Common myeloid progenitor, CD34-positive (primary cell): ENCODE data around the gene LRRC72.
"Not testable (repeated sequence)": the region's sequence is repeated elsewhere in the genome, so short reads cannot be mapped to it uniquely, and the experiment has no call there.

Experiments
- CTCF ChIA-PET: fragments of 350-600 bp; sonication (Branson Sonifier 250); formaldehyde crosslinking; loops from one replicate; lab custom pipeline; 2021; ENCODE audit warnings: antibody characterized with exemption; lab: Charles Lee
- POLR2A ChIA-PET: fragments of 350-600 bp; sonication (Branson Sonifier 250); formaldehyde crosslinking; loops from one replicate; lab custom pipeline; 2021; ENCODE audit warnings: antibody characterized with exemption; lab: Charles Lee
- DNase-seq, 3 donors: peaks; one replicate each; pipeline versions ENCODE4 v3.0.0 to v3.0.0-alpha.2; 2013
- H3K27ac ChIP-seq, 2 experiments: 1 replicate in 1 of 2; 2 replicates in 1 of 2; pipeline ENCODE4 v1.7.0; 2013; ENCODE audit warnings: inconsistent platforms in 2 of 2, low read length in 2 of 2, mild to moderate bottlenecking in 2 of 2, low read depth in 1 of 2, moderate library complexity in 1 of 2; ENCODE audit not compliant: severe bottlenecking in 2 of 2, insufficient read depth in 1 of 2, poor library complexity in 1 of 2
- H3K27me3 ChIP-seq, 5 experiments: replicated peaks in 2 of 5; 1 replicate in 3 of 5; 2 replicates in 2 of 5; pipeline versions ENCODE4 v1.6.1 to v1.7.0; 2013; ENCODE audit warnings: low read length in 4 of 5, mild to moderate bottlenecking in 2 of 5, moderate library complexity in 2 of 5, inconsistent platforms in 1 of 5; ENCODE audit not compliant: insufficient read depth in 5 of 5, control insufficient read depth in 4 of 5
- H3K36me3 ChIP-seq, 4 experiments: 1 replicate in 2 of 4; 2 replicates in 2 of 4; pipeline versions ENCODE4 v1.6.1 to v1.7.0; 2013; ENCODE audit warnings: low read length in 3 of 4, control low read depth in 1 of 4, mild to moderate bottlenecking in 1 of 4; ENCODE audit not compliant: control insufficient read depth in 4 of 4, insufficient read depth in 4 of 4
- H3K4me1 ChIP-seq, 4 experiments: 1 replicate in 3 of 4; 2 replicates in 1 of 4; pipeline versions ENCODE4 v1.6.1 to v1.7.1; 2013; ENCODE audit warnings: low read length in 3 of 4, mild to moderate bottlenecking in 3 of 4, control low read depth in 1 of 4, inconsistent platforms in 1 of 4, moderate library complexity in 1 of 4; ENCODE audit not compliant: control insufficient read depth in 4 of 4, insufficient read depth in 4 of 4; ENCODE audit errors: control extremely low read depth in 1 of 4
- H3K4me3 ChIP-seq, 7 experiments: 1 replicate in 4 of 7; 2 replicates in 3 of 7; pipeline versions ENCODE4 v1.5.1 to v1.7.0; 2013; ENCODE audit warnings: mild to moderate bottlenecking in 7 of 7, low read length in 6 of 7, moderate library complexity in 6 of 7, inconsistent platforms in 2 of 7, low read depth in 2 of 7, control low read depth in 1 of 7; ENCODE audit not compliant: insufficient read depth in 4 of 7, control insufficient read depth in 1 of 7; ENCODE audit errors: extremely low read depth in 1 of 7
- H3K9me3 ChIP-seq, 5 experiments: 1 replicate in 4 of 5; 2 replicates in 1 of 5; pipeline versions ENCODE4 v1.6.1 to v1.7.1; 2013; ENCODE audit warnings: low read length in 4 of 5, mild to moderate bottlenecking in 2 of 5, inconsistent platforms in 1 of 5, low read depth in 1 of 5, moderate library complexity in 1 of 5; ENCODE audit not compliant: control insufficient read depth in 4 of 5, insufficient read depth in 2 of 5; ENCODE audit errors: control extremely low read depth in 1 of 5
- WGBS: methylation state at CpG from one replicate; pipeline ENCODE4 v1.1.5; 2013; ENCODE audit not compliant: insufficient coverage; 5-methylcytosine and 5-hydroxymethylcytosine counted together

LRRC72 gene

DNA sequence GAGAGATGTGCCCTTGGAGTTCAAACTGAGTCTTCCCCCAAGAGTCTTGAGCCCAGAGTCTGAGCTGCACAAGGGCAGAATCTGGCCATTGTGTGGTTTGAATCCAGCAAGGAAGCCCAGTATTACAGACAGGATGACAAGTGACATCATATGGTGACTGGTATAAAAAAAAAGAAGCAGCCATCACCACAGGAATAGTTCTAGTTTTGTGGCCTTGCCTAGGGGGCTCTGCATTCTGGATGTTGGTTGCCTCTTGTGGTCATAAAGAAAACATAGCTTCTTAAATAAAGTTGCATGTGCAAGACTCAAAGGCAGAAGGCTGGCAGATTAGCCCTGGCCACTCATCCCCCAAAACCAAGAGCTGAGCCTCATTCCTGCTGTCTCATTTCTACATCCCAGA lies 16.8 kb upstream of the LRRC72 start:
- Histone ChIP-seq H3K27me3 (no peaks in the 10 kb centered on the region), H3K4me1 (no peaks in the 10 kb centered on the region), H3K4me3 (no peak overlapping the region), H3K36me3 (no peaks in the 10 kb centered on the region), H3K27ac (no peak overlapping the region), H3K9me3 (no peaks in the 10 kb centered on the region)
- ChIA-PET CTCF (interaction anchor here (0.7 to 1.9 kb wide), 3 partner anchors 56 to 78 kb away, joined by 3 to 5 read pairs (median 4); no protein-coding TSS in a partner anchor), POLR2A (interaction anchor here (0.6 kb wide), 1 partner anchor 565 kb away, joined by 3 read pairs; no protein-coding TSS in a partner anchor)
- DNase-seq, result peak; percentile 10 to 51 (median 29)

- CTCF ChIA-PET, result interaction anchor here (1.9 kb wide), 1 partner anchor 12 kb away, joined by 5 read pairs; no protein-coding TSS in a partner anchor
- H3K27ac ChIP-seq, result no peak overlapping the region
- 93% methylated on average over 5 of the region's 5 CpGs for WGBS
- no peak for DNase-seq
- no peaks in the 10 kb centered on the region for H3K36me3 ChIP-seq
- H3K4me3 ChIP-seq, result no peak overlapping the region
- POLR2A ChIA-PET, result no interaction called here
- H3K9me3 ChIP-seq, result no peaks in the 10 kb centered on the region
- H3K27me3 ChIP-seq, result no peaks in the 10 kb centered on the region
- no peaks in the 10 kb centered on the region for H3K4me1 ChIP-seq
These were observed 15.3 kb upstream of the LRRC72 start for GRCh38 chr7:16511314-16511713.

GRCh38 chr7:16512097-16512496 lies 14.5 kb upstream of the LRRC72 start:
- H3K27me3 ChIP-seq, result no peaks in the 10 kb centered on the region
- H3K27ac ChIP-seq, result no peak overlapping the region
- no peaks in the 10 kb centered on the region for H3K36me3 ChIP-seq
- CTCF ChIA-PET, result interaction anchor here (1.0 to 1.9 kb wide), 2 partner anchors 11 to 53 kb away, joined by 3 to 5 read pairs; no protein-coding TSS in a partner anchor
- POLR2A ChIA-PET, result no interaction called here
- no peak for DNase-seq
- no peaks in the 10 kb centered on the region for H3K4me1 ChIP-seq
- WGBS, result 97% methylated on average over 7 of the region's 7 CpGs
- H3K9me3 ChIP-seq, result no peaks in the 10 kb centered on the region
- H3K4me3 ChIP-seq, result no peak overlapping the region

GRCh38 chr7:16514271-16514670 lies 12.4 kb upstream of the LRRC72 start:
- no peaks in the 10 kb centered on the region for H3K36me3 ChIP-seq
- H3K4me3 ChIP-seq, result no peak overlapping the region
- POLR2A ChIA-PET, result no interaction called here
- H3K27me3 ChIP-seq, result no peaks in the 10 kb centered on the region
- peak in 1 of 3 donors; percentile 19 for DNase-seq
- no peaks in the 10 kb centered on the region for H3K9me3 ChIP-seq
- no peaks in the 10 kb centered on the region for H3K4me1 ChIP-seq
- no CpG with 5 or more reads among the region's 1 CpG for WGBS
- CTCF ChIA-PET, result interaction anchor here (1.2 kb wide), 1 partner anchor 33 kb away, joined by 3 read pairs; no protein-coding TSS in a partner anchor
- H3K27ac ChIP-seq, result no peak overlapping the region

DNA sequence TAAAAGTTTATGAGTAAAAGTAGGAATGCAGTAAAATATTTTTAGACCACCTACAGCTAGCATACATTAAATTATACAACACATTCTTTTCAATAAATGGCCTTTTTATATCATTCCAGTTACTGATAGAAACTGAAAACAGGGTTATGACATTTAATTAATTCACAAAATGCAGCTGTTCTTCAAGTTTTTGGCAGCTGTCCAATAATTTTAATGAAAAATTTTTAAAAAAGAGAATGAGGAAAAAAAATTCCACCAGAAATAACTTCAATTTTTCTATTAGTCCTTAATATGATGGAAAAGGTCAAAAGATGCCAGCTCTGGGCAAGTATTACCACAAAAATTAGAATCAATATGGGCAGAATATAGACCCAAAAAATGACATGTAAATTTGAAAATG lies 11.9 kb upstream of the LRRC72 start:
- no peak overlapping the region for H3K4me3 ChIP-seq
- H3K36me3 ChIP-seq, result no peaks in the 10 kb centered on the region
- POLR2A ChIA-PET, result no interaction called here
- CTCF ChIA-PET, result interaction anchor here (1.2 kb wide), 1 partner anchor 34 kb away, joined by 3 read pairs; no protein-coding TSS in a partner anchor
- peaks cover 0 to under 1% (median 0%) of the 10 kb centered on the region in 5 experiments for H3K9me3 ChIP-seq
- H3K27ac ChIP-seq, result no peak overlapping the region
- no peak for DNase-seq
- no peaks in the 10 kb centered on the region for H3K27me3 ChIP-seq
- H3K4me1 ChIP-seq, result no peaks in the 10 kb centered on the region

- Histone ChIP-seq H3K36me3 (no peaks in the 10 kb centered on the region), H3K27ac (no peak overlapping the region), H3K4me1 (no peaks in the 10 kb centered on the region), H3K27me3 (no peaks in the 10 kb centered on the region), H3K4me3 (no peak overlapping the region), H3K9me3 (peaks cover 0 to 3% (median 0%) of the 10 kb centered on the region in 5 experiments)
- WGBS, result 100% methylated on average over 1 of the region's 2 CpGs
- POLR2A ChIA-PET, result no interaction called here
- peak in 1 of 3 donors; percentile 5 for DNase-seq
- CTCF ChIA-PET, result no interaction called here
These were observed 10.6 kb upstream of the LRRC72 start for GRCh38 chr7:16515785-16516685.

DNA sequence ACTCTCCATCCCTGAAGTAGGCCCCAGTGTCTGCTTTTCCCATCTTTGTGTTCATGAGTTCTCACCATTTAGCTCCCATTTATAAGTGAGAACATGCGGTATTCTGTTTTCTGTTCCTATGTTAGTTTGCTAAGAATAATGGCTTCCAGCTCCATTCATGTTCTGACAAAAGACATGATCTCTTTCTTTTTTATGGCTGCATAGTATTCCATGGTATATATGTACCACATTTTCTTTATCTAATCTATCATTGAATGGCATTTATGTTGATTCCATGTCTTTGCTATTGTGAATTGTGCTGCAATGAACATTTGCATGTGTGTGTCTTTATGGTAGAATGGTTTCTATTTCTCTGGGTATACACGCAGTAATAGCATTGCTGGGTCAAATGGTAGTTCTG lies 6.6 kb upstream of the LRRC72 start:
- DNase-seq, H3K36me3 ChIP-seq, H3K4me3 ChIP-seq, CTCF ChIA-PET, POLR2A ChIA-PET, H3K9me3 ChIP-seq, H3K27ac ChIP-seq, H3K27me3 ChIP-seq, H3K4me1 ChIP-seq: not testable (repeated sequence)
- no CpG with 5 or more reads among the region's 2 CpGs for WGBS
